Retina (tissue), 1 donor: ENCODE measurements around the gene DSCAM.

Experiments
- DNase-seq: peaks from one replicate; pipeline ENCODE4 v3.0.0-alpha.2; 2016

The DSCAM gene

GRCh38 chr21:40839521-40839920 lies 7.4 kb downstream of the DSCAM start:
- no peak for DNase-seq

- DNase-seq, result no peak
Observed at GRCh38 chr21:40837456-40837855, 9.5 kb downstream of the DSCAM start.

DNA sequence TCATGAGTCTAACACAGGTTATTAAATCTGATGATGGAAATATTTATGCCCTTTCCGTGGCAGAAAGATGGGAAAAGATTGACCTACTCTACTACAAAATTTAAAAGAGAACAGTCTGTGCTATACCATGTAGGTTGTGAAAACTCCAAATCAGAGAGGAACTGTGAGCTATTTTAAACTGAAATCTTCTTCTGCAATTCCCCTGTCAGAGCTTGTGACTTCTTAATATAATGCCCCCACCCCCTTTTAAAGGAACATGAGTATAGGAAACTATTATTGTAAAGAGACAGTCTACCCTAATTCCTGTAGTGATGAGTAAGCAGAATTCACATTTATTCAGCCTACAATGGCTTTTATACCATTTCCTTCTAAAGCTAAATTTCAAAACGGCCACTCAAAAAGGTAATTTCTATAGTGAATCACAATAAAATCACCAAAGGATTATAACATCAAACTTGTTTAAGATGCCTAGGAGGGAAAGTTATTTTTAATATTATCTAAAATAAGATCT lies 11.7 kb downstream of the DSCAM start:
- DNase-seq, result no peak

DNA sequence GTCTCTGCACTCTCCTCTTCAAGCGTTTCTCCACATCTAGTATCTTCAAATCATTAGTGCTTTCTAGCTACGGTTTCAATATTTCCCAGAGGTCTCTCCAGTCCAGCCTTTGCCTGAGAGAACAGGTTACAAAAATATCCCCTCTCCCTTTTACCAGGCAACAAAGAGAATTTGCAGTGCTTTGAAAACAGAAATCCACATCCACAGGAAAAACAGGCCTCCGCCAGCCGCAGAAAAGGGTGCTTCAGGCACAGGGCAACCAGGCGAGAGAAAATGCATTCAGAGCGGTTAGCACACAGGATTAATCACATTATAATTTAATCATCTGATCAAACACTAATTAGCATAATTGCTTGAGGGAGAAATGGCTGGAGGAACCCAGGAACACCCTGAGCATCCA lies 13.8 kb downstream of the DSCAM start:
- DNase-seq, result peak; percentile 57

DNA sequence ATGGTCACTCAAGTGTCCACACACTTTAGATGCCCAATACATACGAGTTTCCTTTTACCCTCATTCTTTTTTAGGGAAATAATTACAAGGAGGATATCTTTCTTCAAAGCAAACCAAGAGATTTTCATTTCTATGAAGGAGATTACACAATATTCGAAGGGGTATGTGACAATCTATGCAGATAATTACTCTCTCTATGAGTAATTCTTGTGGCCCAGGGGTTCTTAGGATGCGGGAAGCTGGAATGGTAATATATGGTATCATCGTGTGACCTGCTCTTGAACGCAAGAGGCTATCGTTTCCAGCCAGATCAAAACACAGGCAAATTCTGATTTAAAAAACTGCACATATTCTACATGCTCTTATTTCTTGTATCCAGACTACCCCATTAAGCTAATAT lies 14.6 kb downstream of the DSCAM start:
- DNase-seq, result no peak

- no peak for DNase-seq
Observed at GRCh38 chr21:40830836-40831235, 16.1 kb downstream of the DSCAM start.

GRCh38 chr21:40829791-40830190 lies 17.2 kb downstream of the DSCAM start:
- DNase-seq, result no peak

- DNase-seq, result no peak
Observed at GRCh38 chr21:40829308-40829707, 17.6 kb downstream of the DSCAM start.

DNA sequence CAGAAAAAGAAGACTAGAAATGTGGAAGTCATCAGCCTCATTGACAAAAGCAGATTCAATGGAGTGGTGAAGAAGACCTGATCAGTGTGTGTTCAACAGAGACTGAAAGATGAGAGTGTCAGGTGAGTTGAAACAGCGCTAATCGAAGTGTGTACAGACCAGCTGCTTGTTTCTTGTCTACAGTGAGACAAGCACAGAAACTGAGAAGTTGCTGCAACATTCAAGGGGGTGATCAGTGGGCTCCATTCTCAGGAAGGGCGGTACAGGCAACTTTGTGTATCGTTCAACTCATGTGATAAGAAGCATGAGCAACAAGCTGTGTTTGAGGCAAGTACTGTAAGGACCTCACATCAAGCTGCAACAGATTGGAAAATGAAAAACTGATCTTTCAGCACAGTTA lies 19.4 kb downstream of the DSCAM start:
- no peak for DNase-seq

GRCh38 chr21:40819071-40819900 lies 27.7 kb downstream of the DSCAM start:
- DNase-seq, result no peak

- DNase-seq, result peak; percentile 28
Observed at GRCh38 chr21:40813918-40814317, 33.0 kb downstream of the DSCAM start.

DNA sequence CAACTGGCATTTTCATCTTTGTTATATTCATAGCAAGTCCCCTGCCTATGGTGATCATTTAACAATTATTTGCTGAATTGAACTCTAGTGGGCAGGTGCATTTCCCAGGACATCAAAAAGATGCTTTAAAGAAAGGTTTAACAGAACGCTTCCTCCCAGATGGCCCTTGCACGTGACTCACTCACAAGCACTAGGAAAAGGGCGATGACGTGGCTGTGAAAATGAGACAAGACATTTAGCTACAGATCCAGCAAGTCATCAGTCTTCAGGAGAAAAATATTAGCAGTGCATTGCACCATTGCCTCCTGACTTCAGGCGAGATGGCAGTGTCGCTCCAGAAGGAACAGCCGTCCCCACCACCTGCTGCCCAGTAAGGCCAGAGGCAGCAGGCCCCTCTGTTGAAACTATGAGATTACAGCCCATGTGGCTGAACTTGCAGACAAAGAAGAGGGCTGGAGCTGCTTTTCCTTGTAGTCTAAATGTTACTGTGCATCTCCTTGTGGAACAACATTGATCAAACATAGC lies 37.2 kb downstream of the DSCAM start:
- DNase-seq, result peak; percentile 28

DNA sequence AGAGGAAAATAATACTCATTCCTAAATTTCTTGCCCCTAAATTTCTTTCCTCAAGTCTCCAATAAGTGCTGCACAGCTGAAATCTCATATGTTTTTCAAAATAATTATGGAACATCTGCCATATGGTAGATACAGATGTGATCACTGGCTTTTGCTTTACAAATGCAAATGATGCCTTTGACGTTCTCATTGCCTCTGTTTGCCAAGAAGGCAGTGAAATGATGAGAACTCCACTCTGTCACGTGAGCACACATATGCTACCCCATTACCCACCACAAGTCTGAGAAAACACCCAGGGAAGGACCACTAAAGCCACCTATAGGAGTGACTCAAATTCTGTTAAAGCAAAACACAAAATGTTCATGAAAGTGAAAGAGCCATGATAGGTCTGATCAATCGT lies 43.9 kb downstream of the DSCAM start:
- DNase-seq, result no peak

DNA sequence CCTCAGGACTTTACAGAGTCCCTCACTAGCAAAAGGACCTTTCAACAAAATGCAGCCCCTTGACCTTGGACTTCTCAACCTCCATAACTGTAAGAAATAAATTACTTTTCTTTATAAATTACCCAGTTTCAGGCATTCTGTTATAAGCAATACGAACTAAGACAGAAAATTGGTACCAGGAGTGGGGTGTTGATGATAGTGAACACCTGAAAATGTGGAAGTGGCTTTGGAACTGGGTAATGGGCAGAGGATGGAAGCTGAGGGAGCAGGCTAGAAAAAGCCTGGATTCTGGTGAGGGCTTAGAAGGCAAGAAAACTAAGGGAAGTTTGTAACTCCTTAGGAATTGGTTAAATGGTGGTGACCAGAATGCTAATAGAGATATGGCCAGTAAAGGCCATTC lies 46.8 kb downstream of the DSCAM start:
- no peak for DNase-seq

- no peak for DNase-seq
Observed at GRCh38 chr21:40797891-40798290, 49.1 kb downstream of the DSCAM start.

GRCh38 chr21:40797410-40797809 lies 49.5 kb downstream of the DSCAM start:
- DNase-seq, result no peak

DNA sequence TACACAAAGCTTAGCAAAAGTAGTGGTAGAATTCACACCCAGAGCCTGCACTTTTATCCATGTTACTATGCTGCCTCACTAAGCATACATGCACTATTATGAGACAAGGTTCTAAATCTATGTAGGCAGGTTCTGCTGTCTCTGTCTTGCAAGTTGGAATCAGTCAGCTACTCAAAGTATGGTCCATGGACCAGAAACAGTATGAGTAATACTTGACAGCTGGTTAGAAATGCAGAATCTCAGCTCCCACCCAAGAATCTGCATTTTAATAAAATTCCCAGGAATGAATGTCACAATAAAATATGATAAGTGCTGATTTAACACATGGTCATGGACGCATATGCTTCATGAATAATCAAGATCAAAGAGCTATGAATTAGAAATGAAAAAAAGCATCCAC lies 50.5 kb downstream of the DSCAM start:
- no peak for DNase-seq

- DNase-seq, result no peak
Observed at GRCh38 chr21:40795313-40795712, 51.6 kb downstream of the DSCAM start.

DNA sequence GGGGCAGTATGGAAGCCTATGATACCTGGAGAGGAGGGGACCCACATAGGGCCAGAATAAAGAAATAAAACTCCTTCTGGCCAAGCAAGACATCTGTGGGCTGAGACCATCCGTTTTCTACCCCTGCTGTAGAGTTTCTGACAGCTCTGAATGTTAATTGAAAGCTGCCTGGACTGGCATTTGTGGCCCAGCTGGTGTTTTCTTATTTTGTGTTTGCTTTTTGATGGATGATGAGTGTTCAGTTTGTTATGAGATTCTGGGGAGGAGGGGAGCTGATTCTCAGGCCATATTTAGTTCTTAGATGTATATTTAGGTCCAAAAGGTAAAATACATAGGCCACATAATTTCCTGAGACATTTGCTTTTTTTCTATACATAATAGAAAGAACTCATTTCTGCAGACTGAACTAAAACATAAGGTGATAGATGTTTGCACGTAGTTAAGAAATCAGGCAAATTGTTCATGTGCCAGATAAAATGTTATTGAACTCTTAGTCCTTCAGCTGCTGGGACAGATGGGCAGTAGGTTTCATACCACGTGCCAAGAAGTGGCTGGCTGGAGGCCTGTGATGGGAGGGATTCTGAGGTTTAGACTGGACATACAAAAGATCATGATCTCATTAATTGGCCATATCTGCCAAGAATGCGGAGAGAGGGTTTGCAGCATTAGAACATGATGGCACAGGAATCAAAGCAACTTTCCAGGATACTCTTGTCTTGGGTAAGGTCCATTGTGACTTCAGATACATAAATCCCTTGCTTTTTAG lies 54.1 kb downstream of the DSCAM start:
- no peak for DNase-seq

DNA sequence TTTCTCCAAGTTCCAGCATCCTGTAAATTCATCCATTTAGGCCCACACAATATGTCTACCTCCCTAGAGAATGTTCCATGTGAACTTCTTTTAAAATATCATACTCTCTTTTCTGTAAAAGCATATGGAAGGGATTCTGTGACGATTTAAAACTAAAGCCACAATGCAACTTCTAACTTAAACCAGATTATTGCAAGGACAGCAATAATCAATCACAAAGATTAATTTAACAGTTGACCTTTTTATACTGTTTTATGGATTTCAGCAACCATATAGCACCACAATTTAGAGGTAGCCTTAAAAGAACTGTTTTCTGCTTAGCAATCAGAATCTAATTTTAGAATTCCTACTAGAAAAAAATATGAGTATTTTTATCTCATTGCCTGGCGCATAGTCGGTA lies 58.3 kb downstream of the DSCAM start:
- DNase-seq, result no peak

DNA sequence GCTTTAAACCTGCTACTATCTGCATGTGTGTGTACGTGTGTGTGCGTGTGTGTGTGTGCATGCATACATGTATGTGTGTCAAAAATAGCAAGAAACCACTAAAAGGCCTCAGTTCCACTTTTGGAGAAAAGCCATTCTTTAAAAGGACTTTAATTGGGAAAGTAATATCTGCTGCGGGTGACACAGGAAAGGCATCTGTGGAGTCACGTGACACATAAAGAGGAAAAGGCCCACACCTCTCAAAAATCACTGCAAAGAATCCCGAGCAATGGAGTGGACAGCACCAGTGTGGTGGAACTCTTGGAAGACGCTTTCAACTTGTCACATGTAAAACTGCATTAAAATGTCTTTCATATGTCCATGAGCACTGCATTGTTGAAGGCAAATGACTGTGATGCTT lies 63.6 kb downstream of the DSCAM start:
- DNase-seq, result no peak

- DNase-seq, result no peak
Observed at GRCh38 chr21:40770435-40771055, 76.4 kb downstream of the DSCAM start.

DNA sequence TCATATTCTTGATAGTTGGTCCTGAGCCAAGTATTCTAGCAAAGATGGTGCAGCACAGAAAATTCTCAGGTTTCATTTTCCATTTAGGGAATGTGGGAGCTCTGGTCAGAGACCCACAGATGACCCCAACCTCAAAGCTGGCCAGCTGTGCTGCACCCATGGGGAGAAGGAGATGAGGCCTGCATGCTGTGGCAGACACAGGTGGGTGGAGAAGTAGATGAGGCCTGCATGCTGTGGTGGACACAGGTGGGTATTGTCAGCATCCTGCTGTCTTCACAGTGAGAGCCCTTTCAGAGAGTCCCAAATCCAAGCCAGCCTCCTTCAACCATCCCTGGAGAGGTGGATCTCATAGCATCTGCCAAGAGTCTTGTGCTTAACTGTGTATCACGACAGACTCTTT lies 77.7 kb downstream of the DSCAM start:
- DNase-seq, result no peak
